ENCODE data around the gene OAS3.

DNA sequence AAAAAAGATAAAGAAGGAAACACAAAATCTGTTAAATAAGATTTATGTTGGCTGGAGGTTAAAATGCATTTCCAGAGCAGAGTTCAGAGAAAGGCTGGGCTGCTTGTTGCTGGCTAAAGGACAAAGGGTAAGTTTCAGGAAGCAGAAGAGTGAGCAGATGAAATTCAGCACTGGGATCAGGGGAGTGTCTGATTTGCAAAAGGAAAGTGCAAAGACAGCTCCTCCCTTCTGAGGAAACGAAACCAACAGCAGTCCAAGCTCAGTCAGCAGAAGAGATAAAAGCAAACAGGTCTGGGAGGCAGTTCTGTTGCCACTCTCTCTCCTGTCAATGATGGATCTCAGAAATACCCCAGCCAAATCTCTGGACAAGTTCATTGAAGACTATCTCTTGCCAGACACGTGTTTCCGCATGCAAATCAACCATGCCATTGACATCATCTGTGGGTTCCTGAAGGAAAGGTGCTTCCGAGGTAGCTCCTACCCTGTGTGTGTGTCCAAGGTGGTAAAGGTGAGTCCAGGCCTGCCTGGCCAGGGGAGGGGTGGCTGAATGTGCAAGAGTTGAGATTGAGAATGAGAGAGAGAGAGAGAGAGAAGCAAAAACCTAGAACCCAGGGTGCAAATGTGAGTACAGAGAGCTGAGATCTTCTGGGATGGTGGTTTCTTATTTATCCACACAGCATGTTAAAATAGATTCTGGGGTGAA is 31.4 kb upstream of the OAS3 start, which contains the start of gene OAS1:
- TF ChIP-seq, protein P1, sequence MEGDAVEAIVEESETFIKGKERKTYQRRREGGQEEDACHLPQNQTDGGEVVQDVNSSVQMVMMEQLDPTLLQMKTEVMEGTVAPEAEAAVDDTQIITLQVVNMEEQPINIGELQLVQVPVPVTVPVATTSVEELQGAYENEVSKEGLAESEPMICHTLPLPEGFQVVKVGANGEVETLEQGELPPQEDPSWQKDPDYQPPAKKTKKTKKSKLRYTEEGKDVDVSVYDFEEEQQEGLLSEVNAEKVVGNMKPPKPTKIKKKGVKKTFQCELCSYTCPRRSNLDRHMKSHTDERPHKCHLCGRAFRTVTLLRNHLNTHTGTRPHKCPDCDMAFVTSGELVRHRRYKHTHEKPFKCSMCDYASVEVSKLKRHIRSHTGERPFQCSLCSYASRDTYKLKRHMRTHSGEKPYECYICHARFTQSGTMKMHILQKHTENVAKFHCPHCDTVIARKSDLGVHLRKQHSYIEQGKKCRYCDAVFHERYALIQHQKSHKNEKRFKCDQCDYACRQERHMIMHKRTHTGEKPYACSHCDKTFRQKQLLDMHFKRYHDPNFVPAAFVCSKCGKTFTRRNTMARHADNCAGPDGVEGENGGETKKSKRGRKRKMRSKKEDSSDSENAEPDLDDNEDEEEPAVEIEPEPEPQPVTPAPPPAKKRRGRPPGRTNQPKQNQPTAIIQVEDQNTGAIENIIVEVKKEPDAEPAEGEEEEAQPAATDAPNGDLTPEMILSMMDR (IDR thresholded peaks at IDR 0.05; ENCODE audit: low read depth, low read length, poor library complexity, severe bottlenecking): no peak
- TF ChIP-seq EZH2phosphoT487 (IDR thresholded peaks at IDR 0.05; ENCODE audit: borderline replicate concordance, low read length): no peak

Data from DOHH2 (cell line).